SK-N-SH treated with all-trans-retinoic acid at 6 μM for 48 hours (cell line): ENCODE data around the gene HPN.

Experiments used
- ATAC-seq: fragments of 200-7000 bp; cut with Tn5 transposase; 3 replicates; pipeline ENCODE4 v1.9.1; 2020; ENCODE audit warnings: mild to moderate bottlenecking, moderate library complexity
- ARNTL ChIP-seq: fragments of 450-650 bp; formaldehyde crosslinking; IDR thresholded peaks from 2 replicates; pipeline ENCODE4 v1.5.0; 2020; ENCODE audit warnings: low read depth, mild to moderate bottlenecking, moderate library complexity, borderline replicate concordance
- BACH2 ChIP-seq: fragments of 250-450 bp; sonication (Bioruptor Pico); IDR thresholded peaks from 2 replicates; pipeline ENCODE4 v1.9.0; 2021; ENCODE audit warnings: mild to moderate bottlenecking, borderline replicate concordance
- CREB5 ChIP-seq: fragments of 250-450 bp; sonication (Bioruptor Pico); IDR thresholded peaks from 2 replicates; pipeline ENCODE4 v1.5.1; 2020; ENCODE audit warnings: low read depth, mild to moderate bottlenecking, moderate library complexity
- CSDC2 ChIP-seq: fragments of 250-450 bp; sonication (Bioruptor Pico); IDR thresholded peaks from 2 replicates; pipeline ENCODE4 v1.5.0; 2020; ENCODE audit warnings: mild to moderate bottlenecking, moderate library complexity
- CSRNP3 ChIP-seq: fragments of 250-450 bp; sonication (Bioruptor Pico); IDR thresholded peaks from 2 replicates; pipeline ENCODE4 v1.5.1; 2021; ENCODE audit warnings: mild to moderate bottlenecking, moderate library complexity
- GLIS3 ChIP-seq: fragments of 250-450 bp; sonication (Bioruptor Pico); IDR thresholded peaks from 2 replicates; pipeline ENCODE4 v1.5.0; 2020; ENCODE audit warnings: mild to moderate bottlenecking, moderate library complexity
- ISL1 ChIP-seq: fragments of 250-450 bp; sonication (Bioruptor Pico); IDR thresholded peaks from 2 replicates; pipeline ENCODE4 v2.1.2; 2022; ENCODE audit warnings: mild to moderate bottlenecking, moderate library complexity
- OSR1 ChIP-seq: fragments of 250-450 bp; sonication (Bioruptor Pico); IDR thresholded peaks from 2 replicates; pipeline ENCODE4 v1.8.0; 2022; ENCODE audit warnings: moderate library complexity, mild to moderate bottlenecking, inconsistent platforms
- PATZ1 ChIP-seq: fragments of 250-450 bp; sonication (Bioruptor Pico); IDR thresholded peaks from 2 replicates; pipeline ENCODE4 v1.8.0; 2020; ENCODE audit warnings: mild to moderate bottlenecking, moderate library complexity, borderline replicate concordance
- POU6F1 ChIP-seq: fragments of 250-450 bp; sonication (Bioruptor Pico); IDR thresholded peaks from 2 replicates; pipeline ENCODE4 v1.8.0; 2021; ENCODE audit warnings: low read depth, mild to moderate bottlenecking, moderate library complexity, borderline replicate concordance
- PPARA ChIP-seq: fragments of 250-450 bp; sonication (Bioruptor Pico); IDR thresholded peaks from 2 replicates; pipeline ENCODE4 v1.5.0; 2020; ENCODE audit warnings: mild to moderate bottlenecking, borderline replicate concordance
- RARB ChIP-seq: fragments of 250-450 bp; sonication (Bioruptor Pico); IDR thresholded peaks from 2 replicates; pipeline ENCODE4 v1.8.0; 2021; ENCODE audit warnings: mild to moderate bottlenecking, moderate library complexity
- SNAI2 ChIP-seq: fragments of 250-450 bp; sonication (Bioruptor Pico); IDR thresholded peaks from 2 replicates; pipeline ENCODE4 v1.5.0; 2020; ENCODE audit warnings: mild to moderate bottlenecking, moderate library complexity
- TCF4 ChIP-seq: fragments of 250-450 bp; sonication (Bioruptor Pico); IDR thresholded peaks from 2 replicates; pipeline ENCODE4 v1.8.0; 2021; ENCODE audit warnings: mild to moderate bottlenecking, moderate library complexity, borderline replicate concordance
- TOX ChIP-seq: fragments of 250-450 bp; sonication (Bioruptor Pico); IDR thresholded peaks from 2 replicates; pipeline ENCODE4 v1.8.0; 2021; ENCODE audit warnings: mild to moderate bottlenecking, moderate library complexity, borderline replicate concordance
- TSHZ2 ChIP-seq: fragments of 250-450 bp; sonication (Bioruptor Pico); IDR thresholded peaks from 2 replicates; pipeline ENCODE4 v1.5.0; 2020; ENCODE audit warnings: mild to moderate bottlenecking, moderate library complexity
- ZC3H10 ChIP-seq: fragments of 250-450 bp; sonication (Bioruptor Pico); IDR thresholded peaks from 2 replicates; pipeline ENCODE4 v1.5.1; 2021; ENCODE audit warnings: mild to moderate bottlenecking, moderate library complexity
- ZFP3 ChIP-seq: fragments of 250-450 bp; sonication (Bioruptor Pico); IDR thresholded peaks from 2 replicates; pipeline ENCODE4 v1.5.0; 2020; ENCODE audit warnings: mild to moderate bottlenecking, moderate library complexity
- ZFP30 ChIP-seq: fragments of 450-650 bp; formaldehyde crosslinking; IDR thresholded peaks from 2 replicates; pipeline ENCODE4 v1.5.0; 2022; ENCODE audit warnings: mild to moderate bottlenecking, moderate library complexity
- ZNF565 ChIP-seq: fragments of 450-650 bp; formaldehyde crosslinking; conservative IDR thresholded peaks from 2 replicates; pipeline ENCODE4 v1.5.0; 2020; ENCODE audit warnings: low read depth, mild to moderate bottlenecking, moderate library complexity
- ZNF70 ChIP-seq: fragments of 450-650 bp; formaldehyde crosslinking; IDR thresholded peaks from 2 replicates; pipeline ENCODE4 v1.5.0; 2020; ENCODE audit warnings: mild to moderate bottlenecking, moderate library complexity
- ZNF8 ChIP-seq: fragments of 450-650 bp; formaldehyde crosslinking; IDR thresholded peaks from 2 replicates; pipeline ENCODE4 v1.5.0; 2020; ENCODE audit warnings: mild to moderate bottlenecking, moderate library complexity

HPN gene

GRCh38 chr19:35000338-35000646, 41.2 kb upstream of the HPN start:
- TF ChIP-seq OSR1 (CRISPR knock-in tag) (no peak), ARNTL (no peak), TCF4 (no peak), CSRNP3 (CRISPR knock-in tag) (no peak), ISL1 (CRISPR knock-in tag) (no peak), ZFP30 (no peak), TSHZ2 (CRISPR knock-in tag) (no peak), ZFP3 (CRISPR knock-in tag) (no peak)
- ATAC-seq = no peak

GRCh38 chr19:35000647-35001501, 40.6 kb upstream of the HPN start:
- peak; percentile 35 for ATAC-seq
- no peak for TF ChIP-seq ZNF70 (CRISPR knock-in tag)
- TF ChIP-seq BACH2 = no peak
- no peak for TF ChIP-seq RARB (CRISPR knock-in tag)
- 0 out of 2 replicates have a peak, but pooled peaks have one; percentile 35 for TF ChIP-seq PATZ1 (CRISPR knock-in tag)
- no peak for TF ChIP-seq TOX (CRISPR knock-in tag)
- TF ChIP-seq, all 23 proteins: peak for 1

- no peak for TF ChIP-seq GLIS3 (CRISPR knock-in tag)
- no peak for TF ChIP-seq ISL1 (CRISPR knock-in tag)
- no peak for TF ChIP-seq ZFP30
- TF ChIP-seq CSDC2 (CRISPR knock-in tag) = no peak
- TF ChIP-seq CSRNP3 (CRISPR knock-in tag) = no peak
- TF ChIP-seq TOX (CRISPR knock-in tag) = no peak
- TF ChIP-seq TSHZ2 (CRISPR knock-in tag) = no peak
- TF ChIP-seq SNAI2 (CRISPR knock-in tag) = no peak
- no peak for TF ChIP-seq CREB5 (CRISPR knock-in tag)
- TF ChIP-seq POU6F1 (CRISPR knock-in tag) = no peak
- TF ChIP-seq ZNF565 = no peak
- TF ChIP-seq TCF4 = no peak
- TF ChIP-seq OSR1 (CRISPR knock-in tag) = no peak
- no peak for TF ChIP-seq ZNF8 (CRISPR knock-in tag)
- no peak for TF ChIP-seq PPARA (CRISPR knock-in tag)
- no peak for TF ChIP-seq ZNF70 (CRISPR knock-in tag)
- TF ChIP-seq ZC3H10 = no peak
- no peak for ATAC-seq
Measured at GRCh38 chr19:35002037-35002535, 39.4 kb upstream of the HPN start.
